RPMI7951 (cell line): ENCODE results near the gene XPC. TPM values are rescaled to one million over a fixed set of nuclear protein-coding genes. Genes with fewer than 3 reads are reported as not detected.
"Not testable (repeated sequence)": the region's sequence is repeated elsewhere in the genome, so short reads cannot be mapped to it uniquely, and the experiment has no call there.

Experiments used
- DNase-seq: peaks from one replicate; pipeline ENCODE4 v3.0.0-alpha.2; 2012; ENCODE audit warnings: low read depth
- total RNA-seq: library from RNA; depleted of rRNA; stranded (reverse); fragments of >200 nt; shearing (Covaris generic); gene quantifications from 2 replicates; pipeline ENCODE4 v1.2.3, GENCODE V29; 2014; rRNA removed

Gene XPC
- total RNA-seq, 1 experiment from 2014 or later: 19.6 TPM

GRCh38 chr3:14119651-14120050 is 58.8 kb downstream of the XPC start:
- no peak for DNase-seq

- DNase-seq: no peak
Observed at GRCh38 chr3:14118400-14119381, 59.7 kb downstream of the XPC start.

GRCh38 chr3:14117468-14118399 is 60.7 kb downstream of the XPC start:
- DNase-seq: no peak

- no peak for DNase-seq
Observed at GRCh38 chr3:14113965-14114635, 64.3 kb downstream of the XPC start.

GRCh38 chr3:14110699-14111098 is 67.7 kb downstream of the XPC start:
- no peak for DNase-seq

GRCh38 chr3:14109821-14110220 is 68.6 kb downstream of the XPC start:
- DNase-seq: not testable (repeated sequence)

GRCh38 chr3:14097616-14098391 is 80.6 kb downstream of the XPC start:
- DNase-seq: no peak

- DNase-seq: no peak
Observed at GRCh38 chr3:14096742-14097141, 81.7 kb downstream of the XPC start.

Other genes with a start within 250 kb of the XPC start
- 19.7 and 21.1 TPM in 2 replicates for gene CHCHD4, start 53.7 kb downstream of the XPC start, total RNA-seq
- 104 and 114 TPM in 2 replicates for gene TMEM43, start 53.5 kb downstream of the XPC start, total RNA-seq
- 40.7 and 42.8 TPM in 2 replicates for gene LSM3, start 216 bp upstream of the XPC start, total RNA-seq
- 58.6 and 59.0 TPM in 2 replicates for gene SLC6A6, start 224.0 kb upstream of the XPC start, total RNA-seq